B cell (primary cell): ENCODE measurements around the gene REEP6.

Experiments used
- CTCF ChIP-seq: fragments of 200-600 bp; IDR thresholded peaks from one replicate; pipeline ENCODE4 v1.8.0; 2022; ENCODE audit warnings: antibody characterized with exemption, mild to moderate bottlenecking
- EZH2 ChIP-seq: IDR thresholded peaks from 2 replicates; pipeline ENCODE4 v1.6.1; 2012; ENCODE audit warnings: borderline replicate concordance, low read depth, mild to moderate bottlenecking, moderate library complexity, low read length; ENCODE audit not compliant: insufficient read depth, poor library complexity, severe bottlenecking

DNA sequence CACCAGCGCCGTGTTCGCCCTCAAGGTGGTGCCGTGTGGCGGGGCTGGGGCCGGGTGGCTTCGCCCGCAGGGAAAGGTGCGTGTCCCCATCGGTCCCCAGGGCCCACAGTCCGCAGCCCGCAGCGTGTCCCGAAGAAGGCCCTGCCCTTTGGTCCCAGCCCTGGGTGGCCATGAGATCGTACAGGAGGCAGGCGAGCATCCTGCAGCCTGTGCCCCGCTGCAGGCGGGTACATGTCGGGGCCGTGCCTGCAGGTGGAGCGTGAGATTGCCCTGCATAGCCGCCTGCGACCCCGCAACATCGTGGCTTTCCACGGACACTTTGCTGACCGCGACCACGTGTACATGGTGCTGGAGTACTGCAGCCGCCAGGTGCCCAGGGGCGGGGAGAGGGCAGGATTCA is 34.4 kb downstream of the REEP6 start:
- no peak for TF ChIP-seq CTCF
- TF ChIP-seq EZH2: no peak
